HepG2 (cell line): ENCODE data around the gene NKX2-2. TPM values are rescaled to one million over a fixed set of nuclear protein-coding genes. Genes with fewer than 3 reads are reported as not detected.
A peak's percentile ranks its signal among the peaks of the same experiment; 100 is the strongest.

Experiments used
- ARNTL ChIP-seq: sonication (generic); formaldehyde crosslinking; IDR thresholded peaks from 2 replicates; pipeline ENCODE4 v1.4.0; 2020; ENCODE audit warnings: mild to moderate bottlenecking, missing genetic modification reagents
- ERF ChIP-seq: IDR thresholded peaks from 2 replicates; pipeline ENCODE4 v1.6.1; 2018; ENCODE audit warnings: missing biosample characterization, missing genetic modification reagents
- KAT2B ChIP-seq: fragments of 150-350 bp; IDR thresholded peaks from 2 replicates; pipeline ENCODE4 v1.6.1; 2014; ENCODE audit warnings: low read depth, low read length, borderline replicate concordance
- SMAD3 ChIP-seq: sonication (generic); formaldehyde crosslinking; IDR thresholded peaks from 2 replicates; pipeline ENCODE4 v1.4.0; 2020; ENCODE audit warnings: missing genetic modification reagents
- SMARCC2 ChIP-seq: fragments of 450-650 bp; IDR thresholded peaks from 2 replicates; pipeline ENCODE4 v1.6.1; 2017; ENCODE audit warnings: antibody characterized with exemption, mild to moderate bottlenecking
- SOX13 ChIP-seq, 3 experiments: fragments of 450-650 bp in 1 of 3; sonication (generic) in 1 of 3; formaldehyde crosslinking in 1 of 3; IDR thresholded peaks in 2 of 3; conservative IDR thresholded peaks in 1 of 3; 2 replicates each; pipeline versions ENCODE4 v1.5.0 to v1.6.1; 2016 to 2020; ENCODE audit warnings: antibody characterized with exemption in 1 of 3, mild to moderate bottlenecking in 1 of 3, missing compliant biosample characterization in 1 of 3, missing genetic modification reagents in 1 of 3, moderate library complexity in 1 of 3
- SOX5 ChIP-seq: IDR thresholded peaks from 2 replicates; pipeline ENCODE4 v1.6.1; 2016; ENCODE audit warnings: borderline replicate concordance
- U2AF1 ChIP-seq: fragments of 200-400 bp; formaldehyde crosslinking; optimal IDR thresholded peaks from 2 replicates; pipeline ENCODE3; 2017; ENCODE audit warnings: mild to moderate bottlenecking, low read depth, low read length
- ZNF776 ChIP-seq: sonication (generic); formaldehyde crosslinking; IDR thresholded peaks from 2 replicates; pipeline ENCODE4 v1.4.0; 2020; ENCODE audit warnings: mild to moderate bottlenecking, missing genetic modification reagents
- polyA plus RNA-seq, 8 experiments: library from polyadenylated mRNA; depleted of rRNA in 3 of 8; stranded (reverse) in 7 of 8; unstranded in 1 of 8; fragments of >200 nt; fragmentation: Illumina TruSeq in 4 of 8; extraction: Trizol in 4 of 8; gene quantifications; 2 replicates each; pipeline versions ENCODE4 v1.2.1 to v1.2.3, GENCODE V29; 2011 to 2016; ENCODE audit warnings: low read depth in 4 of 8, missing spikeins in 1 of 8, mixed read lengths in 1 of 8; ENCODE audit not compliant: insufficient read depth in 1 of 8
- total RNA-seq, 5 experiments: library from RNA; depleted of rRNA; stranded (reverse); fragments of >200 nt; fragmentation: Illumina TruSeq; extraction: Trizol; gene quantifications; 2 replicates each; pipeline ENCODE4 v1.2.3, GENCODE V29; 2016; ENCODE audit warnings: low read depth in 1 of 5
- TF ChIP-seq, protein P1 (sequence below): sonication (generic); formaldehyde crosslinking; IDR thresholded peaks from 2 replicates; pipeline ENCODE4 v1.4.0; 2020; ENCODE audit warnings: mild to moderate bottlenecking, missing genetic modification reagents
- TF ChIP-seq, protein P2 (sequence below): IDR thresholded peaks from 2 replicates; pipeline ENCODE4 v1.6.1; 2012; ENCODE audit warnings: low read depth, low read length, improper control_type of control experiment
- TF ChIP-seq, protein P3 (sequence below): sonication (generic); formaldehyde crosslinking; IDR thresholded peaks from 2 replicates; pipeline ENCODE4 v1.8.1; 2023; ENCODE audit warnings: mild to moderate bottlenecking, missing genetic modification reagents
- TF ChIP-seq, protein P4 (sequence below), 2 experiments: fragments of 450-650 bp in 1 of 2; sonication (generic) in 1 of 2; formaldehyde crosslinking; IDR thresholded peaks; 2 replicates each; pipeline versions ENCODE4 v1.5.0 to v1.8.0; 2020 to 2022; ENCODE audit warnings: mild to moderate bottlenecking in 1 of 2, missing genetic modification reagents in 1 of 2
- TF ChIP-seq, protein P5 (sequence below): sonication (generic); formaldehyde crosslinking; IDR thresholded peaks from 2 replicates; pipeline ENCODE4 v1.4.0; 2020; ENCODE audit warnings: mild to moderate bottlenecking, missing genetic modification reagents

The NKX2-2 gene
- total and polyA plus RNA-seq, 2 of the 13 experiments (the other 11 are each of a cell fraction or from before 2014, with no cell fraction given): not detected

DNA sequence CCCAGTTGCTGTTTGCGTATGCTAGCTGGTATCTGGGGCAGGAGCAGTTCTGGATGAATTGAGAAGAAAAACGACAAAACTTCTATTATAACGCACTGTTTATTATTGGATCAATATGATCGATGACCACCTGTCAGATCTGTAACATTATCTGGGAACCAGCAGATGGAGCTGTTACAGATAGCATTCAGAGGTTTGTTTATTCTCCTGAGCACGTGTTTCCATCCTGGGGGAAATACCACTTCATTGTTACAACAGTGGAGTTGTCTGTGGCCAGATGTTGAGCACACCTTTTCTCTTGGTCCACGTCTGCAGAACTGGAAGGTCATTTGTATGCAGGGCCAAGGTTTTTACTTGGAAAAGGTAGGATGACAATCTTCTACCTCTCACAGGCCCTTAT, 16.0 kb upstream of the NKX2-2 start (continued):
- TF ChIP-seq, protein P1, sequence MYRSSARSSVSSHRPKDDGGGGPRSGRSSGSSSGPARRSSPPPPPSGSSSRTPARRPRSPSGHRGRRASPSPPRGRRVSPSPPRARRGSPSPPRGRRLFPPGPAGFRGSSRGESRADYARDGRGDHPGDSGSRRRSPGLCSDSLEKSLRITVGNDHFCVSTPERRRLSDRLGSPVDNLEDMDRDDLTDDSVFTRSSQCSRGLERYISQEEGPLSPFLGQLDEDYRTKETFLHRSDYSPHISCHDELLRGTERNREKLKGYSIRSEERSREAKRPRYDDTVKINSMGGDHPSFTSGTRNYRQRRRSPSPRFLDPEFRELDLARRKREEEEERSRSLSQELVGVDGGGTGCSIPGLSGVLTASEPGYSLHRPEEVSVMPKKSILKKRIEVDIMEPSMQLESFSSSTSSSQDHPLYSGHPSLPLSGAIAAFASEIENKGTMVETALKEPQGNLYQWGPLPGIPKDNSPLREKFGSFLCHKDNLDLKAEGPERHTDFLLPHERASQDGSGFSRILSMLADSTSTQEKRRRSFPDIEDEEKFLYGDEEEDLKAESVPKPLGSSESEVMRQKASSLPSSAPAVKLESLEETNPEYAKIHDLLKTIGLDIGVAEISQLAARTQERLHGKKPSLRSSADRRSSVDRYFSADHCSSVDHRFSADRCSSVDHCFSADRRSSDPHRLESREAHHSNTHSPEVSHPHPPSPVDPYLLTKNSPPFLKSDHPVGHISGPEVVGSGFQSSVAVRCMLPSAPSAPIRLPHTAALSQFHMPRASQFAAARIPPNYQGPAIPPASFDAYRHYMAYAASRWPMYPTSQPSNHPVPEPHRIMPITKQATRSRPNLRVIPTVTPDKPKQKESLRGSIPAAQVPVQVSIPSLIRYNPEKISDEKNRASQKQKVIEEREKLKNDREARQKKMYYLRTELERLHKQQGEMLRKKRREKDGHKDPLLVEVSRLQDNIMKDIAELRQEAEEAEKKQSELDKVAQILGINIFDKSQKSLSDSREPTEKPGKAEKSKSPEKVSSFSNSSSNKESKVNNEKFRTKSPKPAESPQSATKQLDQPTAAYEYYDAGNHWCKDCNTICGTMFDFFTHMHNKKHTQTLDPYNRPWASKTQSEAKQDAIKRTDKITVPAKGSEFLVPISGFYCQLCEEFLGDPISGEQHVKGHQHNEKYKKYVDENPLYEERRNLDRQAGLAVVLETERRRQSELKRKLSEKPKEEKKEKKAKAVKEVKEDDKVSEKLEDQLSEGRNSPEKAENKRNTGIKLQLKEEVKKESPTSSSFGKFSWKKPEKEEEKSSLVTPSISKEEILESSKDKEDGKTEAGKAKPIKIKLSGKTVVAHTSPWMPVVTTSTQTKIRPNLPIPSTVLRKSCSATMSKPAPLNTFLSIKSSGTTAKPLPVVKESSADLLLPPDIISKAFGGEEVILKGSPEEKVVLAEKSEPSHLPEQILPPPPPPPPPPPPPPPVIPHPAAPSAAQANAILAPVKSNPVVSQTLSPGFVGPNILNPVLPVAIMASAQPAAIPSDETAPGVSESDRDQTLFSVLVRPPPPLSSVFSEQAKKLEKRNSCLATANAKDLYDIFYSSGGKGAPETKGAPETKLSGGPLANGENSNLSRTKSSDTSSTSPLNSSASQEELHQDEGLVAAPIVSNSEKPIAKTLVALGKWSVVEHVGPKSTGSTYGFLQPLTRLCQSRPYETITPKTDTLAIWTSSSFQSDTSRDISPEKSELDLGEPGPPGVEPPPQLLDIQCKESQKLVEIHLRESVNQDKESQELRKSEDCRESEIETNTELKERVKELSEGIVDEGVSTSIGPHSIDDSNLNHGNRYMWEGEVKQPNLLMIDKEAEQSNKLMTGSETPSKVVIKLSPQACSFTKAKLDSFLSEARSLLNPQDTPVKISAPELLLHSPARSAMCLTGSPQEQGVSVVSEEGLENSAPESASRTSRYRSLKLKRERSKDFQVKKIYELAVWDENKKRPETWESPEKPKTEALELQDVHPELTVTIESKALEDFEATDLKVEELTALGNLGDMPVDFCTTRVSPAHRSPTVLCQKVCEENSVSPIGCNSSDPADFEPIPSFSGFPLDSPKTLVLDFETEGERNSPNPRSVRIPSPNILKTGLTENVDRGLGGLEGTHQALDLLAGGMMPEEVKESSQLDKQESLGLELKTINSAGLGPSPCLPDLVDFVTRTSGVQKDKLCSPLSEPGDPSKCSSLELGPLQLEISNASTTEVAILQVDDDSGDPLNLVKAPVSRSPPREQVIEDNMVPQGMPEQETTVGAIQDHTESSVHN (CRISPR knock-in tag): 0 out of 2 replicates have a peak, but pooled peaks have one; percentile 38
- TF ChIP-seq SMARCC2 (no peak), ARNTL (CRISPR knock-in tag) (peak; percentile 49; the same call in 1 of the 2 replicates), KAT2B (peak; percentile 95), U2AF1 (no peak), ZNF776 (CRISPR knock-in tag) (no peak), SMAD3 (CRISPR knock-in tag) (peak; percentile 39; the same call in 1 of the 2 replicates), SOX5 (CRISPR knock-in tag) (peak; percentile 94), ERF (CRISPR knock-in tag) (0 out of 2 replicates have a peak, but pooled peaks have one; percentile 21), SOX13 (IDR thresholded peaks at IDR 0.05) (peak; percentile 78; the same call in 1 of the 2 replicates), SOX13 (CRISPR knock-in tag; conservative IDR thresholded peaks at IDR 0.05 in 1 of 2, IDR thresholded peaks at IDR 0.05 in 1 of 2) (peak in 1 of 2 experiments; percentile 92; a peak in 2 of 4 replicates)
- TF ChIP-seq, protein P2, sequence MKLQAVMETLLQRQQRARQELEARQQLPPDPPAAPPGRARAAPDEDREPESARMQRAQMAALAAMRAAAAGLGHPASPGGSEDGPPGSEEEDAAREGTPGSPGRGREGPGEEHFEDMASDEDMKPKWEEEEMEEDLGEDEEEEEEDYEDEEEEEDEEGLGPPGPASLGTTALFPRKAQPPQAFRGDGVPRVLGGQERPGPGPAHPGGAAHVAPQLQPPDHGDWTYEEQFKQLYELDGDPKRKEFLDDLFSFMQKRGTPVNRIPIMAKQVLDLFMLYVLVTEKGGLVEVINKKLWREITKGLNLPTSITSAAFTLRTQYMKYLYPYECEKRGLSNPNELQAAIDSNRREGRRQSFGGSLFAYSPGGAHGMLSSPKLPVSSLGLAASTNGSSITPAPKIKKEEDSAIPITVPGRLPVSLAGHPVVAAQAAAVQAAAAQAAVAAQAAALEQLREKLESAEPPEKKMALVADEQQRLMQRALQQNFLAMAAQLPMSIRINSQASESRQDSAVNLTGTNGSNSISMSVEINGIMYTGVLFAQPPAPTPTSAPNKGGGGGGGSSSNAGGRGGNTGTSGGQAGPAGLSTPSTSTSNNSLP: peak; percentile 75
- TF ChIP-seq, protein P3, sequence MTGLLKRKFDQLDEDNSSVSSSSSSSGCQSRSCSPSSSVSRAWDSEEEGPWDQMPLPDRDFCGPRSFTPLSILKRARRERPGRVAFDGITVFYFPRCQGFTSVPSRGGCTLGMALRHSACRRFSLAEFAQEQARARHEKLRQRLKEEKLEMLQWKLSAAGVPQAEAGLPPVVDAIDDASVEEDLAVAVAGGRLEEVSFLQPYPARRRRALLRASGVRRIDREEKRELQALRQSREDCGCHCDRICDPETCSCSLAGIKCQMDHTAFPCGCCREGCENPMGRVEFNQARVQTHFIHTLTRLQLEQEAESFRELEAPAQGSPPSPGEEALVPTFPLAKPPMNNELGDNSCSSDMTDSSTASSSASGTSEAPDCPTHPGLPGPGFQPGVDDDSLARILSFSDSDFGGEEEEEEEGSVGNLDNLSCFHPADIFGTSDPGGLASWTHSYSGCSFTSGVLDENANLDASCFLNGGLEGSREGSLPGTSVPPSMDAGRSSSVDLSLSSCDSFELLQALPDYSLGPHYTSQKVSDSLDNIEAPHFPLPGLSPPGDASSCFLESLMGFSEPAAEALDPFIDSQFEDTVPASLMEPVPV (CRISPR knock-in tag): no peak
- TF ChIP-seq, protein P4, sequence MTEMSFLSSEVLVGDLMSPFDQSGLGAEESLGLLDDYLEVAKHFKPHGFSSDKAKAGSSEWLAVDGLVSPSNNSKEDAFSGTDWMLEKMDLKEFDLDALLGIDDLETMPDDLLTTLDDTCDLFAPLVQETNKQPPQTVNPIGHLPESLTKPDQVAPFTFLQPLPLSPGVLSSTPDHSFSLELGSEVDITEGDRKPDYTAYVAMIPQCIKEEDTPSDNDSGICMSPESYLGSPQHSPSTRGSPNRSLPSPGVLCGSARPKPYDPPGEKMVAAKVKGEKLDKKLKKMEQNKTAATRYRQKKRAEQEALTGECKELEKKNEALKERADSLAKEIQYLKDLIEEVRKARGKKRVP (CRISPR knock-in tag; IDR thresholded peaks at IDR 0.05): peak in 1 of 2 experiments; percentile 78; a peak in 2 of 4 replicates
- TF ChIP-seq, protein P5, sequence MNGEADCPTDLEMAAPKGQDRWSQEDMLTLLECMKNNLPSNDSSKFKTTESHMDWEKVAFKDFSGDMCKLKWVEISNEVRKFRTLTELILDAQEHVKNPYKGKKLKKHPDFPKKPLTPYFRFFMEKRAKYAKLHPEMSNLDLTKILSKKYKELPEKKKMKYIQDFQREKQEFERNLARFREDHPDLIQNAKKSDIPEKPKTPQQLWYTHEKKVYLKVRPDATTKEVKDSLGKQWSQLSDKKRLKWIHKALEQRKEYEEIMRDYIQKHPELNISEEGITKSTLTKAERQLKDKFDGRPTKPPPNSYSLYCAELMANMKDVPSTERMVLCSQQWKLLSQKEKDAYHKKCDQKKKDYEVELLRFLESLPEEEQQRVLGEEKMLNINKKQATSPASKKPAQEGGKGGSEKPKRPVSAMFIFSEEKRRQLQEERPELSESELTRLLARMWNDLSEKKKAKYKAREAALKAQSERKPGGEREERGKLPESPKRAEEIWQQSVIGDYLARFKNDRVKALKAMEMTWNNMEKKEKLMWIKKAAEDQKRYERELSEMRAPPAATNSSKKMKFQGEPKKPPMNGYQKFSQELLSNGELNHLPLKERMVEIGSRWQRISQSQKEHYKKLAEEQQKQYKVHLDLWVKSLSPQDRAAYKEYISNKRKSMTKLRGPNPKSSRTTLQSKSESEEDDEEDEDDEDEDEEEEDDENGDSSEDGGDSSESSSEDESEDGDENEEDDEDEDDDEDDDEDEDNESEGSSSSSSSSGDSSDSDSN: no peak
